ENCODE results near the gene SLC6A18. TPM values are rescaled to one million over a fixed set of nuclear protein-coding genes. Genes with fewer than 3 reads are reported as not detected.

The SLC6A18 gene
- polyA plus RNA-seq, 1 donor (not counting 4 experiments of a cell fraction or from before 2014, with no cell fraction given), result not detected

DNA sequence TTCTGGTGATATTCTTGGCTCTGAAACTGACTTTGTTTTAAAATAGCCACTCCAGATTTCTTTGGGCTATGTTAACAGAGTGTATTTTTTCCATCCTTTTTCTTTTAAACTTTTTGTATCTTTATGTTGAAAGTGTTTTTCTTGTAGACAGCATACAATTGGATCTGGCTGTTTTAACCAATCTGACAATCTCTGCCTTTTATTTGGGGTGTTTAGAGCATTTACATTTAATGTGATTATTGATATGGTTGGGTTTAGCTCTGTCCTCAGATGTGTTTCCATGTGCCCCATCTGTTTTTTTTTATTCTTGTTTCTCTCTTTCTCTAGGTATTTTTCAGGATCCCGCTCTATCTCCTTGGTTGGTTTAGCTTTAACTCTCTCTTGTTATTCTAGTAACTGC, 10.7 kb downstream of the SLC6A18 start:
- Histone ChIP-seq H3K36me3 (ENCODE audit: control insufficient read depth in 2 of 2, extremely low read depth in 1 of 2, insufficient read depth in 2 of 2, low read length in 2 of 2) (no peaks in the 10 kb centered on the region), H3K4me2 (ENCODE audit: control insufficient read depth, extremely low read depth, insufficient read depth, low read depth, low read length) (no peak overlapping the region), H3K4me3 (ENCODE audit: control insufficient read depth in 2 of 3, extremely low read depth in 1 of 3, insufficient read depth in 2 of 3, low read depth in 1 of 3, low read length in 3 of 3) (no peak overlapping the region), H3K4me1 (ENCODE audit: control insufficient read depth, extremely low read depth, insufficient read depth, low read length) (no peaks in the 10 kb centered on the region), H3K79me2 (ENCODE audit: control insufficient read depth, insufficient read depth, low read length) (no peaks in the 10 kb centered on the region), H3K9ac (ENCODE audit: control insufficient read depth, extremely low read depth, insufficient read depth, low read length) (no peak overlapping the region), H3K27ac (ENCODE audit: control insufficient read depth, insufficient read depth, low read length) (no peak overlapping the region), H3K27me3 (ENCODE audit: control insufficient read depth, extremely low read depth, insufficient read depth, low read length) (no peaks in the 10 kb centered on the region), H4K20me1 (ENCODE audit: control insufficient read depth, extremely low read depth, insufficient read depth, low read length) (no peaks in the 10 kb centered on the region), H3K9me3 (ENCODE audit: control insufficient read depth, low read depth, low read length) (peaks cover 12% of the 10 kb centered on the region), H2AFZ (ENCODE audit: control insufficient read depth, low read length) (no peak overlapping the region), H3K9me1 (ENCODE audit: control insufficient read depth, extremely low read depth, insufficient read depth, low read length) (no peaks in the 10 kb centered on the region)
- dilution Hi-C loops (cut with MboI; ENCODE audit: extremely low pct_ligation_motif_present, low sequenced_read_pairs), result no loop called here
- DNase-seq (ENCODE audit: low read depth, low spot score), result no peak
- no peak for FAIRE-seq
- TF ChIP-seq, protein P1, sequence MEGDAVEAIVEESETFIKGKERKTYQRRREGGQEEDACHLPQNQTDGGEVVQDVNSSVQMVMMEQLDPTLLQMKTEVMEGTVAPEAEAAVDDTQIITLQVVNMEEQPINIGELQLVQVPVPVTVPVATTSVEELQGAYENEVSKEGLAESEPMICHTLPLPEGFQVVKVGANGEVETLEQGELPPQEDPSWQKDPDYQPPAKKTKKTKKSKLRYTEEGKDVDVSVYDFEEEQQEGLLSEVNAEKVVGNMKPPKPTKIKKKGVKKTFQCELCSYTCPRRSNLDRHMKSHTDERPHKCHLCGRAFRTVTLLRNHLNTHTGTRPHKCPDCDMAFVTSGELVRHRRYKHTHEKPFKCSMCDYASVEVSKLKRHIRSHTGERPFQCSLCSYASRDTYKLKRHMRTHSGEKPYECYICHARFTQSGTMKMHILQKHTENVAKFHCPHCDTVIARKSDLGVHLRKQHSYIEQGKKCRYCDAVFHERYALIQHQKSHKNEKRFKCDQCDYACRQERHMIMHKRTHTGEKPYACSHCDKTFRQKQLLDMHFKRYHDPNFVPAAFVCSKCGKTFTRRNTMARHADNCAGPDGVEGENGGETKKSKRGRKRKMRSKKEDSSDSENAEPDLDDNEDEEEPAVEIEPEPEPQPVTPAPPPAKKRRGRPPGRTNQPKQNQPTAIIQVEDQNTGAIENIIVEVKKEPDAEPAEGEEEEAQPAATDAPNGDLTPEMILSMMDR (optimal IDR thresholded peaks at IDR 0.05 in 1 of 3, IDR thresholded peaks at IDR 0.05 in 1 of 3, conservative IDR thresholded peaks at IDR 0.05 in 1 of 3; ENCODE audit: extremely low read depth in 1 of 3, insufficient read depth in 2 of 3, low read length in 3 of 3), result no peak
- no peak for TF ChIP-seq EZH2 (IDR thresholded peaks at IDR 0.05; ENCODE audit: low read length)

DNA sequence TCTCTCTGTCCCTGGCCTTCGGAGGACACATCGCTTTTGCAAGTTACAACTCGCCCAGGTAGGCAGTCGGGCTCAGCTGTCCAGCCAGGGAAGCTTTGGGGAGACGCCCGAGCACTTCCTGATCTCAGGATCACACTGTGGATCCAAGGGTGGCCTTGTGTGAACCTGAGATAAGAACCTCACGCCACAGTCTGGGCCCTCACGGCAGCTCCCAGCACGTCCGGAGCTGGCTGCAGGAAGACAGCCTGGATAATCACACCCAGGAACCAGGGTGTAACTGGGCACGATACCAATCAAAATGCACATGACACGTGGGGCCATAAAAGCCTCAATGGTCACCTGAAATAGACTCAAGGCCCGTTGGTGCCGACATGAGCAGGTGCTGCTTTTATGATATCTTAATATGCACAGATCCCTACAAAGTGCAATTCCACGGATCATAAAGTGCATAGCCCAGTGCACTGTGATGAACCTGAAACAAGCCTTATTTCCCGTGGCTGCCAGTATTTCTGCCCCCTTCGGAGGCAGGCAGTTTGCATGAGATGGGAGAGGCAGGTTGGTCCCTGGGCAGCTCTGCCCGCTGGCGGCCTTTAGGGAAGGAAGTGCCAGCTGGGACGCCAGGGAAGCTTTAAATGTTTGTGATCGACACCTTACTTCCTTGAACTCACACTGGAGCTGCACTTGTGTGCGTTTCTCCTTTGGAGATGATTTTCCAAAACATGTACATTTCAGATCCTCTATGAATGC, 14.5 kb downstream of the SLC6A18 start:
- no peak overlapping the region for H3K4me2 ChIP-seq (ENCODE audit: control insufficient read depth, extremely low read depth, insufficient read depth, low read depth, low read length)
- H3K27me3 ChIP-seq (ENCODE audit: control insufficient read depth, extremely low read depth, insufficient read depth, low read length), result no peaks in the 10 kb centered on the region
- FAIRE-seq (no peak), DNase-seq (ENCODE audit: low read depth, low spot score) (no peak)
- H4K20me1 ChIP-seq (ENCODE audit: control insufficient read depth, extremely low read depth, insufficient read depth, low read length), result no peaks in the 10 kb centered on the region
- H2AFZ ChIP-seq (ENCODE audit: control insufficient read depth, low read length), result no peak overlapping the region
- H3K9me3 ChIP-seq (ENCODE audit: control insufficient read depth, low read depth, low read length), result peaks cover 7% of the 10 kb centered on the region
- no peaks in the 10 kb centered on the region for H3K79me2 ChIP-seq (ENCODE audit: control insufficient read depth, insufficient read depth, low read length)
- TF ChIP-seq, protein P1 (optimal IDR thresholded peaks at IDR 0.05 in 1 of 3, IDR thresholded peaks at IDR 0.05 in 1 of 3, conservative IDR thresholded peaks at IDR 0.05 in 1 of 3; ENCODE audit: extremely low read depth in 1 of 3, insufficient read depth in 2 of 3, low read length in 3 of 3), result no peak
- no peak for TF ChIP-seq EZH2 (IDR thresholded peaks at IDR 0.05; ENCODE audit: low read length)
- dilution Hi-C loops (cut with MboI; ENCODE audit: extremely low pct_ligation_motif_present, low sequenced_read_pairs), result no loop called here
- no peak overlapping the region for H3K27ac ChIP-seq (ENCODE audit: control insufficient read depth, insufficient read depth, low read length)
- H3K9ac ChIP-seq (ENCODE audit: control insufficient read depth, extremely low read depth, insufficient read depth, low read length), result no peak overlapping the region
- H3K4me1 ChIP-seq (ENCODE audit: control insufficient read depth, extremely low read depth, insufficient read depth, low read length), result no peaks in the 10 kb centered on the region
- H3K4me3 ChIP-seq (ENCODE audit: control insufficient read depth in 2 of 3, extremely low read depth in 1 of 3, insufficient read depth in 2 of 3, low read depth in 1 of 3, low read length in 3 of 3), result no peak overlapping the region
- no peaks in the 10 kb centered on the region for H3K36me3 ChIP-seq (ENCODE audit: control insufficient read depth in 2 of 2, extremely low read depth in 1 of 2, insufficient read depth in 2 of 2, low read length in 2 of 2)
- H3K9me1 ChIP-seq (ENCODE audit: control insufficient read depth, extremely low read depth, insufficient read depth, low read length), result no peaks in the 10 kb centered on the region
